ENCODE results near the gene FOXD4L3.
"Not testable (repeated sequence)": the region's sequence is repeated elsewhere in the genome, so short reads cannot be mapped to it uniquely, and the experiment has no call there.

DNA sequence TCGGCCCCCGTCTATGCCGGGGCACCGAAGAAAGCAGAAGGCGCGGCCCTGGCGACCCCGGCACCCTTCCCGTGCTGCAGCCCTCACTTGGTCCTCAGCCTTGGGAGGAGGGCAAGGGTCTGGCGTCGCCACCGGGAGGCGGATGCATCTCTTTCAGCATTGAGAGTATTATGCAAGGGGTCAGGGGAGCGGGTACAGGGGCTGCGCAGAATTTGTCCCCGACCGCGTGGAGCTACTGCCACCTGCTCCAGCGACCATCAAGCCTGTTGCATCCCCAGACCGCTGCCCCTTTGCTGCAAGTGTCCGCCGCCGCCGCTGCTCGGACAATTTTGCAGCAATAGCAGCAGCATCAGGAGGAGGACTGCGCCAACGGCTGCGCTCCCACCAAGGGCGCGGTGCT is 1.1 kb downstream of the FOXD4L3 start:
- TF ChIP-seq, protein P1, sequence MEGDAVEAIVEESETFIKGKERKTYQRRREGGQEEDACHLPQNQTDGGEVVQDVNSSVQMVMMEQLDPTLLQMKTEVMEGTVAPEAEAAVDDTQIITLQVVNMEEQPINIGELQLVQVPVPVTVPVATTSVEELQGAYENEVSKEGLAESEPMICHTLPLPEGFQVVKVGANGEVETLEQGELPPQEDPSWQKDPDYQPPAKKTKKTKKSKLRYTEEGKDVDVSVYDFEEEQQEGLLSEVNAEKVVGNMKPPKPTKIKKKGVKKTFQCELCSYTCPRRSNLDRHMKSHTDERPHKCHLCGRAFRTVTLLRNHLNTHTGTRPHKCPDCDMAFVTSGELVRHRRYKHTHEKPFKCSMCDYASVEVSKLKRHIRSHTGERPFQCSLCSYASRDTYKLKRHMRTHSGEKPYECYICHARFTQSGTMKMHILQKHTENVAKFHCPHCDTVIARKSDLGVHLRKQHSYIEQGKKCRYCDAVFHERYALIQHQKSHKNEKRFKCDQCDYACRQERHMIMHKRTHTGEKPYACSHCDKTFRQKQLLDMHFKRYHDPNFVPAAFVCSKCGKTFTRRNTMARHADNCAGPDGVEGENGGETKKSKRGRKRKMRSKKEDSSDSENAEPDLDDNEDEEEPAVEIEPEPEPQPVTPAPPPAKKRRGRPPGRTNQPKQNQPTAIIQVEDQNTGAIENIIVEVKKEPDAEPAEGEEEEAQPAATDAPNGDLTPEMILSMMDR (IDR thresholded peaks at IDR 0.05) = not testable (repeated sequence)
- TF ChIP-seq POLR2A (IDR thresholded peaks at IDR 0.05) = not testable (repeated sequence)
